GM21381 (cell line): ENCODE data around the gene CDC14C.
"Not testable (repeated sequence)": the region's sequence is repeated elsewhere in the genome, so short reads cannot be mapped to it uniquely, and the experiment has no call there.

Source experiments
- ATAC-seq: cut with Tn5 transposase; IDR thresholded peaks from one replicate; pipeline ENCODE4 v1.9.1; 2021; ENCODE audit warnings: mild to moderate bottlenecking, moderate library complexity; ENCODE audit not compliant: unreplicated experiment

Gene CDC14C

GRCh38 chr7:48924433-48924832 is at the start of gene CDC14C:
CDC14C (plus strand) TSS chr7:48924547; CDS start chr7:48924673, 126 bp downstream.
- no peak for ATAC-seq

GRCh38 chr7:48875045-48875916 is 49.1 kb upstream of the CDC14C start:
- no peak for ATAC-seq

DNA sequence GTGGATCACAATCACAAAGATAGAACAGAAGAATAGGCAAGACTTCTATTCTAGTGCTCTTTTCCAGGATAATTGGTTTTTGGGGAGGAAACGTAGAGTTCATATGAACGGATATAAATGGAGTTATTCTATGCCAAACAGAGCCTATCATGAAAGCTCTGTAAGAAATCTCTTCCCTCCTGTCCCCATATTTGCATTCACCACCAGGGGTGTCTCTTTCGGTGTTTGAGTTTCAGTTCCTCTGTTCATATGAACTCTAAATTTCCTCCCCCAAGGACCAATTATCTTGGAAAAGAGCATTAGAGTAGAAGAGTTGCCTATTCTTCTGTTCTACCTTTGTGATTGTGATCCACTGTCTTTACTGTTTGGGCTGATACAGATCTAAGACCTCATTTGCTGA is 48.3 kb upstream of the CDC14C start:
- ATAC-seq = no peak

GRCh38 chr7:48880851-48881250 is 43.5 kb upstream of the CDC14C start:
- ATAC-seq = no peak

DNA sequence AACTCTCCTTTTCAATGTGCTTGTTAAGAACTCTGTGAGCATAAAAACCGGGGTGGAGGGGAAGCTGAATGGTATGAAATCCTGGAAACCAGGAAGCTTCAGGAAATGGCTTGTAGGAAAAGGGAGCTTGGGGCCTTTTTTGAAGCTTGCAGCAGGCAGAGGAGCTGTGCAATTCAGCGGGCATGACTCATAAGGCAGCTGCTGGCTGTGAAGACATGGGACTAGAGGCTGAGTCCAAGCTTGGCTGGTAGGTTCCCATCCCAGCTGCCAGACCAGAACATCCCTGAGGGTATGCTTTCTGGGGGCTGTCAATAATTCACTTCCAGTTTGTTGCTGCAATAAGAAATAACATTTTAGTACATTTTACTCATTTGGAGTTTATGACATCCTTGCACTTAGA is 36.8 kb upstream of the CDC14C start:
- no peak for ATAC-seq

- no peak for ATAC-seq
Observed at GRCh38 chr7:48894574-48894973, 29.8 kb upstream of the CDC14C start.

DNA sequence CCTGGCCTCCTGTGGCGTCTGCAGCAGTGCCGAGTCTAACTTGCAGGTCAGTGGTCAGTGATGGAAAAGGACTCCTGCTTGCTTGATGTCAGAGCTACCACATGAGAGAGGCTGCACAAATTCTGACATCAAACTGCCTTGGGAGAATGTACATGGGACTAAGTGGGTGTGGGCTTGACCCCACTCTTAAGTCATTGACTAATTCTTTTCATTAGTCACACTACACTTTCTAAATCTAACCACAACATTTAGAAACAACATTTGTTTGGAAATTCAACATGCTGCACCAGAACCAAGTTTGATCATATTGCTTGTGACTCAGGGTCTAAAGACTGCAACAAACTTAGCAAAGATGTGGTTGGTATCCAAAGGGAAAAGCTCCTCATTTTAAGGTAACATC is 24.4 kb upstream of the CDC14C start:
- ATAC-seq = no peak

GRCh38 chr7:48901966-48902365 is 22.4 kb upstream of the CDC14C start:
- ATAC-seq = no peak

DNA sequence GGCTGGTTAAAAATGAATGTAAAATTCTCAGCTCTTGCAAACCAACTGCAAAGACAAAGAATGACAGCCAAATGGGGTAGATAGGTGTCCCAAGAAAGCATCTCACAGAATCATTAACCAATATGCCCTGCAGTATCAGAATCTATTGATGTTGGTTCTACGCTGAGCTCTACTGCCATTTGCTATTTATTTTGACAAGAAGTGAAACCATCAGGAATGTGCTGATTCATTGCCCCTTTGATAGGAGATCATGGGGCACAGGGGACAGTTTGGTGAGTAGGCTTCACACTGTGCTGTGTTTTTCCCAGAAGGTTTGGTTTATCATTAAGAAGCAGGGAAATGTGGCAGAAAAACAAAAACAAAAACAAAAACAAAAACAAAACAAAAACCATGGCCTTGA is 19.4 kb upstream of the CDC14C start:
- no peak for ATAC-seq

DNA sequence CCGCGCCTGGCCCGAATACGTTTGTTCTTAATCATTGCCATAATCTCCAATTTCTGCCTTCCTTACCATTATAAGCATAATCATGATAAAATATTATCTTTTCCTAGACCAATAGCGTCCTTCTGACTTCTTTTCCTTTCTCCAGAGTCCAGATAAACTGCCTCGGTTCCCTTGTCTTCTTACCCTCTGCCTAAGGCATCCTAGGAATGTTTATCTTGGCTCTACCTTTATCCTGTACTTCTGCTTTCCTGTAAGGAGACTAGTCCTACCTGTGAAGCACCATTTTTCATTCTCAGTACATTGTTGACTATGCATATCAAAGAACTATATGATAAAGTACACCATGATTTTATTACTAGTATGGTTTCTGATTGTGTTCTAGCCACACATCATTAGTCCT is 18.7 kb upstream of the CDC14C start:
- ATAC-seq = not testable (repeated sequence)

DNA sequence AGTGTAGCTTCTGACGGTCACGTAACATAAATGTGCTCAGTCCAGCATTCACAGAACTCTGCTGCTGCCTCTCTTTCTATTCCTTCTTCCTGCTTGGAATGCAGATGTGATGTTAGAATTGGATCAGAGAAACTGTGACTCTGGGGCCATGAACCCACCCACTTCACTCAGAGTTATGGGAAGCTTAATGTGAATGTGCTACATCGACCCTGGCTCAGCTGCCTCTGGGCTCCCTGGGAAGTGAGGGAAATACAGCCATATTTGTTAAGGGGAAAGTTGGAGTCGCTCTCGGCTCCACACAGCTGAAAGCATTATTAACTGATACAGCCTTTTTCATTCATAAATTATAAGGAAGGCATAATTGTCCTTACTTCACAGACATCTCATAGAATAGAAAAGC is 14.5 kb upstream of the CDC14C start:
- ATAC-seq = not testable (repeated sequence)

DNA sequence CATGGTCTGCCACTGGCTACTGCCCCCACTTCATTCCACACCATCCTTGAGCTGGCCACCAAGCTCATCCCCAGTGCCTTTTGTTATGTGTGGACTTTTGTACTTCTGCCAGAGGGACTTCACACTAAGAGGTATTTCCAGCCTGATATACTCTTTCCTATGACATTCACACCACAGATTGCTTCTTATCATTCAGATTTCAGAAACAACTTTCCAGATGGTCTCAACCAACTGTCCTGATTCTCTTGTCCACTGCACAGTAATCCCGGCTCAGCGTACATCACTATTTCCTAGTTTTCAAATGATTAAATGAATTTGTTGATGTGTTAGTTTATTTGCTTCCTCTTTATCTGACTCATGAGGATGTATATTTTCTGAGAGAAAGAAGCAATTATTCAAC is 7.1 kb downstream of the CDC14C start:
- no peak for ATAC-seq

DNA sequence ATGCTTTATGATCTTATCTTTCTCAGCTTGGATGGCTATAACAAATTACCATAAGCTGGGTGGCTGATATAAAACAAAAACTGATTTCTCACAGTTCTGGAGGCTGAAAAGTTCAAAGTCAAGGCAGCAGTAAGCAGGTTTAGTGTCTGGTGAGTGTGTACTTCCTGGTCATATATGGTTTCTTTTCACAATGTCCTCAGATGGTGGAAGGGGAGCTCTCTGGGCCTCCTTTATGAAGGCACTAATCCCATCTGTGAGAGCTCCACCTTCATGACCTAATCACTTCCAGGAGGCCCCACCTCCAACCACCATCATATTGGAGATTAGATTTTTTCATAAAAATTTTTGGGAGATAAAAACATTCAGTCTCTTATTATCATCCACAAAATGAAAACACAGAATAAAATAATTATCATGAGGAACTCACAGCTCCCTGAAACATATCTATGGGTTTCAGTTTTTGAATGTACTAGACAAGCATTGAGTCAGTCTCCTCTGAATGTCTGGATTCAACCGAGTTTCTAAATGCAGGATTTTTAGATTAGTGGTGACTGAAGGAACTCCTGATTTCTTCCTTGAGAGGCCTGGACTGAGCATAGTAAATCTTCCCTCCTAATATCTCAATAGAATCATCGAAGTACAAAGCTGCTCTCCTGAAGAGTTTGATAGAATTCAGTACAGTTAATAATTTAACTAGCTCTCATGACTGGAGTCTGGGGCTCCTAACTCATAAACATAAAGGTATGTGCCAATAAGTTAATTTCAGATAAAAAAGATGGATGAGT is 8.0 kb downstream of the CDC14C start:
- no peak for ATAC-seq

DNA sequence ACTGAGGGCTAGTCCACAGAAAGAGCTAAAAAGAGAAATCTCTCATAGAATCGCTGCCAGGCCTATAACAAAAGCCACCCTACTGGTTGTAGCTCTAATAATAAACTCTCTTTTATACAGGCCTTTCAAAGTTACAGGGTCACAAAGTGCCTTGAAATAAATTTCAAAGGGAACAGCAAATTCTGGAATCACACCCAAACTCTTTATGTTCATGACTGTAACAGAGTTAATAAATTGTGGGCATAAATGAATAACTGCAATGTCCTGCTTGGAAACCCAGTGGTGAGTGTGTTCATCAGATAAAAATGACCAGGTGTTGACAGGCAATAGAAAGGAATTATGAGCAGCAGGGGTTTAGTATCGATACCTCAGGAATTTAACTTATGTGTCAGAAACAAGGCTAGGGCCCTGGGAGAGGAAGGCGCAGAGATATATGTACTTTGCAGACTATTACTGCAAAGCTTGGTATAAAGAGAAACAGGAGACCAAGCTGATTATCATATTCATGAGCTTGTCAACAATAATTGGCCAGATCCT is 9.3 kb downstream of the CDC14C start:
- no peak for ATAC-seq

- ATAC-seq = no peak
Observed at GRCh38 chr7:48938539-48939295, 14.4 kb downstream of the CDC14C start.

DNA sequence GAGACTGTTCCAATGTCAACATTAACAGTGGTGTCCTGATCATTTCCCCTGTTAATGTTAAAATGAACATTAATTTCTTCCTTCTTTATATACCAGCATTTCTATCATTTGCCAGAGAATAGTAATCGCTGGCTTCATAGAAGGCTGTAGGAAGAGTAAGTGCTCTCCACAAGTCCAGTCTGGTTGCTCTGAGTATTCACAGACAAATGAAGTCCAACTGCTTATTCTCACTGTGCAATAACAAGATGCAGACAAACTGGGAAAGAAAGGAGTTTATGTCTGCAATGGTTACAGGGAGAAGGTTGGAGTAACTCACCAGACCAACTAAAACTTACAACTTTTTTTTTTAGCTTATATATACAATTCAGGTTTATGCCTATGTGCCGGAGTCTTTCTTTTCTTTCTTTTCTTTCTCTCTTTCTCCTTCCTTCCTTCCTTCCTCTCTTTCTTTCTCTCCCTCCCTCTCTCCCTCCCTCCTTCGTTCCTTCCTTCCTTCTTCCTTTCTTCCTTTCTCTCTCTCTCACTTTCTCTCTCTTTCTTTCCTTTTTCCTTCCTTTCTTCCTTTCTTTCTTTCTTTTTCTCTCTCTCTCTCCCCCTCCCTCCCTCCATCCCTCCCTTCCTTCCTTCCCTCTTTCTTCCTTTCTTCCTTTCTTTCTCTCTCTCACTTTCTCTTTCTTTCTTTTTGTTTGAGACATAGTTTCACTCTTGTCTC is 19.1 kb downstream of the CDC14C start:
- ATAC-seq = no peak

DNA sequence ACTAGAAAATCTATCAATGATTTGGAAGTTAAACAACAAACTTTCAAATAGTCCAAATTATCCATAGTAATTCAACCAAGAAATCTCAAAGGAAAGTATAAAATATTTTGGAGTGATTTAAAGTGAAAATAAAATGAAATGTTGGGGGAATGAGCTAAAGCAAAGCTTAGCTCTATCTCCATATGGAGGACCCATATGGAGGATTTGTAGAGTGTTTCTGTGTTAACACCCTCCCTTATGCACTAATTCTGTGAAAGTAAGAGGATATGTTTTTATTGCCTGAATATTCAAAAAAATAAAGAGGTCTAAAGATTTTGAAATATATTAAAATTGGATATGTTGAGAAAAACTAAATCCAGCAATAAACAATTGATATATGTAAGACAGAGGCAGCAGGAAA is 31.6 kb downstream of the CDC14C start:
- ATAC-seq = no peak

DNA sequence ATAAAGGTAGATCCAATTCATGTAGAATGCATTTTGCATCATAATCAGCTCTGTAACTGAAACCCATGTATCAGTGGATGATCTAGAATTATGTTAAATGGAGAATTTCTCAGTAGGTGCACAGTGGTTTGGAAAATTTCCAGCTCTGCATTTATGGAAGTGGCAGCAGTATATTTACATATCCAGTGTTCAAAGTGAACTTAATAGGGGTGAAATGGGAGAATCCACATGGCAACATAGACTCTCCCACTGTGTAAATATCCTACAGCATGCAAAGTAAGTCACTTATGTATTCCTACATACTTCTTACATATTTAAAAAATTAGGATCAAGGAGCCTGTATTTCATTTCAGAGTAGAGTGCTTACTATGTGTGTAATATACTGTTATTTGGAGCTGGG is 35.3 kb downstream of the CDC14C start:
- no peak for ATAC-seq

GRCh38 chr7:48962821-48963505 is 38.6 kb downstream of the CDC14C start:
- no peak for ATAC-seq

DNA sequence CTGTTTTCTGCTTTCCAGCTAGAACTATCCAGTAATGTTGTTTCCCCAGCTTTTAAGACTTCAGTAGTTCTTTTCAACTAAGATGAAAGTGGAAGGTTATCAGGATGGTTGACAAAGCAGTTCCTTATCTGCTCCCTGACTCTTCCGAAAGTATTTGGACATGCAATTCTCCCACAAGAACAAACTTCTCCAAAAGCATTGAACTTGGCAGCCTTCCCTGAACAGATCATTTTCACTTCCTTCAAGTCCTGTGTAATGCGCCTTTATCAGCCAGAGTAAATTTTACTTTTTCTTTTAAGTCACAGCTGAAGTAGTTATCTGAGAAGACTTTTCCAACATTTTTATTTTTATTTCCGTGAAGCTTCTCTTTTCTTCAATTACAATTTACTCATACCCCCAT is 39.7 kb downstream of the CDC14C start:
- ATAC-seq = no peak
